NCI-H187 (cell line): ENCODE measurements around the gene WDR90.

ENCODE experiments used
- DNase-seq, 2 experiments: peaks; one replicate each; lab custom pipeline; 2025; lab: John Stamatoyannopoulos, UW

Gene WDR90

GRCh38 chr16:648781-649589 is at the start of gene WDR90:
WDR90 (plus strand) TSS chr16:649365; CDS start chr16:649417, 52 bp downstream.
- DNase-seq = peak; percentile 74 to 95

GRCh38 chr16:600781-601180 is 48.4 kb upstream of the WDR90 start:
- DNase-seq = no peak

GRCh38 chr16:603933-604332 is 45.2 kb upstream of the WDR90 start:
- DNase-seq = no peak

- no peak for DNase-seq
Observed at GRCh38 chr16:606656-607307, 42.4 kb upstream of the WDR90 start.

- DNase-seq = no peak
Observed at GRCh38 chr16:608019-608418, 41.1 kb upstream of the WDR90 start.

GRCh38 chr16:609316-609715 is 39.8 kb upstream of the WDR90 start:
- DNase-seq = no peak

GRCh38 chr16:609984-610383 is 39.2 kb upstream of the WDR90 start:
- DNase-seq = no peak

- no peak for DNase-seq
Observed at GRCh38 chr16:610513-611381, 38.4 kb upstream of the WDR90 start.

GRCh38 chr16:615122-615521 is 34.0 kb upstream of the WDR90 start:
- DNase-seq = no peak

- no peak for DNase-seq
Observed at GRCh38 chr16:616733-617586, 32.2 kb upstream of the WDR90 start.

- DNase-seq = no peak
Observed at GRCh38 chr16:617855-618254, 31.3 kb upstream of the WDR90 start.

- DNase-seq = no peak
Observed at GRCh38 chr16:619476-620100, 29.6 kb upstream of the WDR90 start.

GRCh38 chr16:620700-621525 is 28.3 kb upstream of the WDR90 start:
- DNase-seq = no peak

- DNase-seq = no peak
Observed at GRCh38 chr16:621526-622105, 27.5 kb upstream of the WDR90 start.

- no peak for DNase-seq
Observed at GRCh38 chr16:622920-623280, 26.3 kb upstream of the WDR90 start.

- no peak for DNase-seq
Observed at GRCh38 chr16:624526-625070, 24.6 kb upstream of the WDR90 start.

GRCh38 chr16:625117-625976 is 23.8 kb upstream of the WDR90 start:
- DNase-seq = no peak

GRCh38 chr16:625977-626765 is 23.0 kb upstream of the WDR90 start:
- no peak for DNase-seq
